PFSK-1 (cell line): ENCODE measurements around the gene LRMDA.

Source experiments
- FOXP2 ChIP-seq: optimal IDR thresholded peaks from 2 replicates; pipeline ENCODE3; 2011; ENCODE audit warnings: borderline replicate concordance, control low read depth, inconsistent platforms; ENCODE audit not compliant: insufficient read depth; ENCODE audit errors: extremely low read length, extremely low read depth
- POLR2AphosphoS5 ChIP-seq: IDR thresholded peaks from 2 replicates; pipeline ENCODE4 v1.6.1; 2012; ENCODE audit warnings: low read depth, mild to moderate bottlenecking, control low read depth, low read length, moderate library complexity
- REST ChIP-seq, 2 experiments: IDR thresholded peaks; 2 replicates each; pipeline versions ENCODE4 v1.6.1 to v1.8.0; 2011 to 2012; ENCODE audit warnings: low read depth in 2 of 2, low read length in 2 of 2, control low read depth in 1 of 2, inconsistent platforms in 1 of 2, mild to moderate bottlenecking in 1 of 2, moderate library complexity in 1 of 2; ENCODE audit not compliant: insufficient read depth in 1 of 2

GRCh38 chr10:75682649-75683557 is 251.5 kb downstream of the LRMDA start:
- TF ChIP-seq POLR2AphosphoS5 (no peak), FOXP2 (no peak), REST (IDR thresholded peaks at IDR 0.05; ENCODE audit: insufficient read depth in 1 of 2, low read depth in 2 of 2, low read length in 2 of 2) (no peak)
